ENCODE results near the gene SRSF7. TPM values are rescaled to one million over a fixed set of nuclear protein-coding genes. Genes with fewer than 3 reads are reported as not detected.
"Not testable (repeated sequence)": the region's sequence is repeated elsewhere in the genome, so short reads cannot be mapped to it uniquely, and the experiment has no call there.

The SRSF7 gene
- total and polyA plus RNA-seq, 2 donors (not counting 1 experiment from before 2014, with no cell fraction given), result 283 to 505 TPM

DNA sequence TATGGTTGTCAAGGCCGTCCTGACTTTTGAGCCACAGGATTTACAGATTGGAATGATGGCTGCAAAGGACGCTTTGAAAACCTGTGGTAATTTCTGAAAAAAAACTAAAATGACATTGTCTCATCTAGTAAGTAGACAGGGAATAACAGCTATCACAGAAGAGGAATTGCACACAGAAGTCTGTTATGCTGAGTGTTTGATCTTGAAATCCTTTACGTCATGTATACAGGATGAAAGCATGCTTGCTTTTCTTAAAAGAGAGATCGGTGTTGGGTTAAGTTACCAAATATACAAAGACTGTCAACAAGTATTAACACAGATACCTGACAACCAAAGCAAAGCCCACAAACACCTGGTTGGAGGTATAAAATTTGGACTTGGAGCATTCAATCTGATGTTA is 12.6 kb upstream of the SRSF7 start:
- intact Hi-C loops (cut with micrococcal nuclease), result no loop called here
- Histone ChIP-seq H3K4me1 (ENCODE audit: control insufficient read depth in 2 of 2, insufficient read depth in 2 of 2, low read length in 2 of 2) (no peaks in the 10 kb centered on the region), H3K79me2 (ENCODE audit: control insufficient read depth, insufficient read depth, low read length) (no peaks in the 10 kb centered on the region), H3K4me2 (replicated peaks; ENCODE audit: low read depth, low read length, poor library complexity, severe bottlenecking) (no peak overlapping the region), H3K27ac (ENCODE audit: low read length in 2 of 2) (no peak overlapping the region), H3K27me3 (replicated peaks in 1 of 4; ENCODE audit: control extremely low read depth in 1 of 4, control insufficient read depth in 3 of 4, insufficient read depth in 4 of 4, low read length in 3 of 4) (no peaks in the 10 kb centered on the region), H3K4me3 (ENCODE audit: control extremely low read depth in 1 of 5, extremely low read depth in 1 of 5, insufficient read depth in 1 of 5, low read depth in 2 of 5, low read length in 4 of 5) (no peak overlapping the region), H4K20me1 (ENCODE audit: control insufficient read depth, insufficient read depth, low read length, poor library complexity, severe bottlenecking) (no peaks in the 10 kb centered on the region), H3K9ac (ENCODE audit: low read length) (no peak overlapping the region), H3K9me3 (ENCODE audit: control extremely low read depth in 1 of 3, control insufficient read depth in 2 of 3, insufficient read depth in 1 of 3, low read length in 2 of 3) (no peaks in the 10 kb centered on the region), H3K36me3 (replicated peaks in 1 of 2; ENCODE audit: control extremely low read depth in 1 of 2, control insufficient read depth in 1 of 2, extremely low read depth in 1 of 2, insufficient read depth in 2 of 2, low read length in 1 of 2) (no peaks in the 10 kb centered on the region), H2AFZ (ENCODE audit: insufficient read depth, low read depth, low read length, poor library complexity, severe bottlenecking) (no peak overlapping the region)
- Mint-ChIP-seq H3K27ac (no peak overlapping the region), H3K9me3 (ENCODE audit: insufficient read depth) (no peaks in the 10 kb centered on the region), H3K27me3 (no peaks in the 10 kb centered on the region), H3K4me1 (no peaks in the 10 kb centered on the region), H3K4me3 (no peak overlapping the region)
- WGBS (ENCODE audit: insufficient coverage), result no CpG with 5 or more reads among the region's 4 CpGs
- CTCF ChIA-PET, result no interaction called here
- no peak for TF ChIP-seq EZH2 (IDR thresholded peaks at IDR 0.05; ENCODE audit: borderline replicate concordance, insufficient read depth, low read depth, low read length, poor library complexity, severe bottlenecking)
- TF ChIP-seq, protein P1, sequence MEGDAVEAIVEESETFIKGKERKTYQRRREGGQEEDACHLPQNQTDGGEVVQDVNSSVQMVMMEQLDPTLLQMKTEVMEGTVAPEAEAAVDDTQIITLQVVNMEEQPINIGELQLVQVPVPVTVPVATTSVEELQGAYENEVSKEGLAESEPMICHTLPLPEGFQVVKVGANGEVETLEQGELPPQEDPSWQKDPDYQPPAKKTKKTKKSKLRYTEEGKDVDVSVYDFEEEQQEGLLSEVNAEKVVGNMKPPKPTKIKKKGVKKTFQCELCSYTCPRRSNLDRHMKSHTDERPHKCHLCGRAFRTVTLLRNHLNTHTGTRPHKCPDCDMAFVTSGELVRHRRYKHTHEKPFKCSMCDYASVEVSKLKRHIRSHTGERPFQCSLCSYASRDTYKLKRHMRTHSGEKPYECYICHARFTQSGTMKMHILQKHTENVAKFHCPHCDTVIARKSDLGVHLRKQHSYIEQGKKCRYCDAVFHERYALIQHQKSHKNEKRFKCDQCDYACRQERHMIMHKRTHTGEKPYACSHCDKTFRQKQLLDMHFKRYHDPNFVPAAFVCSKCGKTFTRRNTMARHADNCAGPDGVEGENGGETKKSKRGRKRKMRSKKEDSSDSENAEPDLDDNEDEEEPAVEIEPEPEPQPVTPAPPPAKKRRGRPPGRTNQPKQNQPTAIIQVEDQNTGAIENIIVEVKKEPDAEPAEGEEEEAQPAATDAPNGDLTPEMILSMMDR (IDR thresholded peaks at IDR 0.05), result no peak
- POLR2A ChIA-PET, result no interaction called here
- DNase-seq, result no peak
- ATAC-seq (ENCODE audit: low read depth), result no peak

DNA sequence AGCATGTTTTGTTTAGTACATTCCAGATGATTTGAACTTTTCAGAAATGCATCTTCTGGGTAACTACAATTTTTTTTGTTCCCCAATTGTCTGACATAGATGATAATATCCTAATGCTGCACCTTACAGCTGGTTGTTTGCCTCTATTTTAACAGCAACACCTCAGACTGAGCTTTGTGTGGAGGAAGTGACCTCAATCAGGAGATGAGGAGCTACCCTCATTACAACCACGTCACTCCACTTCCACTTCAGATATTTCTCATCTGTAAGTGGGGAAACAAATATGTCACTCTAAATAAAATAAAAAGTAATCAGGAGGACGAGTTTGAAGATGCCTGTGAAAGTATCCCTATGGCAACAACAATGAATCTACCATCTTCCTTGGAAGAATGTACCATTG is 12.1 kb upstream of the SRSF7 start:
- CTCF ChIA-PET, result interaction anchor here (0.9 kb wide), 1 partner anchor 9 kb away, joined by 5 read pairs; no protein-coding TSS in a partner anchor
- no peak overlapping the region for H3K27ac ChIP-seq (ENCODE audit: low read length in 2 of 2)
- no peak overlapping the region for H3K27ac Mint-ChIP-seq
- POLR2A ChIA-PET, result no interaction called here
- H3K9ac ChIP-seq (ENCODE audit: low read length), result no peak overlapping the region
- no peaks in the 10 kb centered on the region for H3K27me3 Mint-ChIP-seq
- no peaks in the 10 kb centered on the region for H3K27me3 ChIP-seq (replicated peaks in 1 of 4; ENCODE audit: control extremely low read depth in 1 of 4, control insufficient read depth in 3 of 4, insufficient read depth in 4 of 4, low read length in 3 of 4)
- H3K9me3 Mint-ChIP-seq (ENCODE audit: insufficient read depth), result no peaks in the 10 kb centered on the region
- H3K4me2 ChIP-seq (replicated peaks; ENCODE audit: low read depth, low read length, poor library complexity, severe bottlenecking), result no peak overlapping the region
- H3K4me3 ChIP-seq (ENCODE audit: control extremely low read depth in 1 of 5, extremely low read depth in 1 of 5, insufficient read depth in 1 of 5, low read depth in 2 of 5, low read length in 4 of 5), result no peak overlapping the region
- WGBS (ENCODE audit: insufficient coverage), result no CpG with 5 or more reads among the region's 2 CpGs
- H4K20me1 ChIP-seq (ENCODE audit: control insufficient read depth, insufficient read depth, low read length, poor library complexity, severe bottlenecking), result no peaks in the 10 kb centered on the region
- no peaks in the 10 kb centered on the region for H3K36me3 ChIP-seq (replicated peaks in 1 of 2; ENCODE audit: control extremely low read depth in 1 of 2, control insufficient read depth in 1 of 2, extremely low read depth in 1 of 2, insufficient read depth in 2 of 2, low read length in 1 of 2)
- DNase-seq, result no peak
- no peak for ATAC-seq (ENCODE audit: low read depth)
- H3K4me1 ChIP-seq (ENCODE audit: control insufficient read depth in 2 of 2, insufficient read depth in 2 of 2, low read length in 2 of 2), result no peaks in the 10 kb centered on the region
- TF ChIP-seq EZH2 (IDR thresholded peaks at IDR 0.05; ENCODE audit: borderline replicate concordance, insufficient read depth, low read depth, low read length, poor library complexity, severe bottlenecking), result no peak
- no peaks in the 10 kb centered on the region for H3K79me2 ChIP-seq (ENCODE audit: control insufficient read depth, insufficient read depth, low read length)
- H3K4me1 Mint-ChIP-seq, result no peaks in the 10 kb centered on the region
- H3K4me3 Mint-ChIP-seq, result no peak overlapping the region
- no peaks in the 10 kb centered on the region for H3K9me3 ChIP-seq (ENCODE audit: control extremely low read depth in 1 of 3, control insufficient read depth in 2 of 3, insufficient read depth in 1 of 3, low read length in 2 of 3)
- H2AFZ ChIP-seq (ENCODE audit: insufficient read depth, low read depth, low read length, poor library complexity, severe bottlenecking), result no peak overlapping the region
- intact Hi-C loops (cut with micrococcal nuclease), result no loop called here

DNA sequence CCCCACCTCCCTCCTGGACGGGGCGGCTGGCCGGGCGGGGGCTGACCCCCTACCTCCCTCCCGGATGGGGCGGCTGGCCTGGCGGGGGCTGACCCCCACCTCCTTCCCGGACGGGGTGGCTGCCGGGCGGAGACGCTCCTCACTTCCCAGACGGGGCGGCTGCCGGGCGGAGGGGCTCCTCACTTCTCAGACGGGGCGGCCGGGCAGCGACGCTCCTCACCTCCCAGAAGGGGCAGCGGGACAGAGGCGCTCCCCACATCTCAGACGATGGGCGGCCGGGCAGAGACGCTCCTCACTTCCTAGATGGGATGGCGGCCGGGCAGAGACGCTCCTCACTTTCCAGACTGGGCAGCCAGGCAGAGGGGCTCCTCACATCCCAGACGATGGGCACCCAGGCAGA is 4.7 kb upstream of the SRSF7 start:
- H3K36me3 ChIP-seq (replicated peaks in 1 of 2; ENCODE audit: control extremely low read depth in 1 of 2, control insufficient read depth in 1 of 2, extremely low read depth in 1 of 2, insufficient read depth in 2 of 2, low read length in 1 of 2); CTCF ChIA-PET; intact Hi-C loops (cut with micrococcal nuclease); H3K4me3 ChIP-seq (ENCODE audit: control extremely low read depth in 1 of 5, extremely low read depth in 1 of 5, insufficient read depth in 1 of 5, low read depth in 2 of 5, low read length in 4 of 5); H3K9me3 ChIP-seq (ENCODE audit: control extremely low read depth in 1 of 3, control insufficient read depth in 2 of 3, insufficient read depth in 1 of 3, low read length in 2 of 3); H3K4me3 Mint-ChIP-seq; H3K9me3 Mint-ChIP-seq (ENCODE audit: insufficient read depth); H3K9ac ChIP-seq (ENCODE audit: low read length); H3K27ac ChIP-seq (ENCODE audit: low read length in 2 of 2); H3K27me3 ChIP-seq (replicated peaks in 1 of 4; ENCODE audit: control extremely low read depth in 1 of 4, control insufficient read depth in 3 of 4, insufficient read depth in 4 of 4, low read length in 3 of 4); H4K20me1 ChIP-seq (ENCODE audit: control insufficient read depth, insufficient read depth, low read length, poor library complexity, severe bottlenecking); ATAC-seq (ENCODE audit: low read depth); H3K4me2 ChIP-seq (replicated peaks; ENCODE audit: low read depth, low read length, poor library complexity, severe bottlenecking); H2AFZ ChIP-seq (ENCODE audit: insufficient read depth, low read depth, low read length, poor library complexity, severe bottlenecking); H3K27ac Mint-ChIP-seq; DNase-seq; POLR2A ChIA-PET; H3K27me3 Mint-ChIP-seq: not testable (repeated sequence)
- H3K4me1 Mint-ChIP-seq, result peaks cover 16% of the 10 kb centered on the region
- WGBS (ENCODE audit: insufficient coverage), result 98% methylated on average over 8 of the region's 31 CpGs
- H3K4me1 ChIP-seq (ENCODE audit: control insufficient read depth in 2 of 2, insufficient read depth in 2 of 2, low read length in 2 of 2), result peaks cover 12 to 18% of the 10 kb centered on the region in 2 donors
- H3K79me2 ChIP-seq (ENCODE audit: control insufficient read depth, insufficient read depth, low read length), result peaks cover 14% of the 10 kb centered on the region
